A549 (cell line): Measurements from ENCODE around the gene GRIK1.

Experiments used
- CTCF ChIP-seq: fragments of >200 bp; sonication (Bioruptor Twin); formaldehyde crosslinking; IDR thresholded peaks from 3 replicates; pipeline ENCODE4 v1.5.1; 2016
- EP300 ChIP-seq, 2 experiments: fragments of >200 bp; sonication (Bioruptor Twin); formaldehyde crosslinking; IDR thresholded peaks; 2 replicates in 1 of 2; 3 replicates in 1 of 2; pipeline ENCODE4 v1.6.1; 2016 to 2017
- POLR2A ChIP-seq: IDR thresholded peaks from 2 replicates; pipeline ENCODE4 v1.6.1; 2012; ENCODE audit warnings: mild to moderate bottlenecking, low read length
- SMC3 ChIP-seq: fragments of >200 bp; sonication (Bioruptor Twin); formaldehyde crosslinking; IDR thresholded peaks from 3 replicates; pipeline ENCODE4 v1.6.1; 2018; ENCODE audit warnings: inconsistent platforms
- ZC3H11A ChIP-seq: fragments of 450-650 bp; IDR thresholded peaks from 2 replicates; pipeline ENCODE4 v1.6.1; 2014; ENCODE audit warnings: antibody characterized with exemption, mild to moderate bottlenecking

- TF ChIP-seq SMC3 (no peak), ZC3H11A (no peak), POLR2A (no peak), CTCF (no peak), EP300 (IDR thresholded peaks at IDR 0.05) (no peak)
These were observed 391.8 kb downstream of the GRIK1 start for GRCh38 chr21:29547998-29548397.
